ENCODE results near the gene CT47C1.

- no peak for TF ChIP-seq CTCF (IDR thresholded peaks at IDR 0.05)
- TF ChIP-seq POLR2A (IDR thresholded peaks at IDR 0.05) = no peak
Observed at GRCh38 chrX:119121341-119121740, 48.5 kb downstream of the CT47C1 start.

Measured in Peyer's patch (tissue), 4 donors.